HL-60 (cell line): ENCODE results near the gene SERPINE2.
A peak's percentile ranks its signal among the peaks of the same experiment; 100 is the strongest.

Experiments used
- DNase-seq, 2 experiments: peaks; one replicate each; pipeline ENCODE4 v3.0.0-alpha.2; 2010 to 2020; ENCODE audit warnings: low read depth in 1 of 2, low spot score in 1 of 2
- H3K27ac ChIP-seq: fragments of 250-450 bp; sonication (Bioruptor Pico); replicated peaks from 2 replicates; pipeline ENCODE4 v1.5.1; 2020; ENCODE audit warnings: mild to moderate bottlenecking, moderate library complexity
- H3K27me3 ChIP-seq: fragments of 250-450 bp; sonication (Bioruptor Pico); 2 replicates; pipeline ENCODE4 v1.5.1; 2021; ENCODE audit warnings: mild to moderate bottlenecking, moderate library complexity; ENCODE audit not compliant: insufficient read depth, poor library complexity, severe bottlenecking
- H3K4me3 ChIP-seq: replicated peaks from 2 replicates; pipeline ENCODE4 v1.5.1; 2011; ENCODE audit warnings: mild to moderate bottlenecking, control low read depth, low read length; ENCODE audit not compliant: insufficient read depth
- GABPA ChIP-seq: IDR thresholded peaks from 2 replicates; pipeline ENCODE4 v1.6.1; 2012; ENCODE audit warnings: low read depth
- POLR2AphosphoS5 ChIP-seq: IDR thresholded peaks from 2 replicates; pipeline ENCODE4 v1.6.1; 2012; ENCODE audit warnings: low read depth
- REST ChIP-seq: IDR thresholded peaks from 2 replicates; pipeline ENCODE4 v1.6.1; 2012; ENCODE audit warnings: low read depth; ENCODE audit not compliant: insufficient replicate concordance
- SPI1 ChIP-seq: IDR thresholded peaks from 2 replicates; pipeline ENCODE4 v1.6.1; 2012; ENCODE audit warnings: low read depth, mild to moderate bottlenecking, borderline replicate concordance
- TF ChIP-seq, protein P1 (sequence below): IDR thresholded peaks from one replicate; pipeline ENCODE4 v1.5.1; 2011; ENCODE audit warnings: low read length, control low read depth, inconsistent platforms; ENCODE audit not compliant: insufficient read depth

The SERPINE2 gene

DNA sequence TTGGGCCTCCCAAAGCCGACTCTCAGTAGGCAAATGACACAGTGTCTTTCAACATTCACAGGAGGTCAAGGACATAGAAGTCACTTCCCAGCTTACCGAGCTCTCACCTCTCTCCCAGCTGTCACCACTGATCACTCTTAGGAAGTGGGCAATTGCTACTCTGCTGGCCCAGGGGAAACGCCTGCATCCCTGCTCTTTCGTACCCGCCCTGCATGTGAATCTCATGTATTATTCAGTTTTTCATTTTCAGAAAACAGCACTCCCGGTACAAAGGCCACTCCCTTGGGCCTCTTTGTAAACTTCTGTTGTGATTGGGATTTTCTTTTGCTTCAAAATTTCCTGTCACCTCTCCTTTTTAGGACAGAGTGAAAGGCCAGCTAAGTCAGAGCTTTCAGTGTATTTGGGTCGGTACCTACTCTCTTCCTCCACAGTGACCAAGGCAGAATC lies 66.4 kb downstream of the SERPINE2 start:
- Histone ChIP-seq H3K4me3 (no peak overlapping the region), H3K27ac (no peak overlapping the region), H3K27me3 (no peaks in the 10 kb centered on the region)
- no peak for TF ChIP-seq REST
- no peak for TF ChIP-seq SPI1
- TF ChIP-seq, protein P1, sequence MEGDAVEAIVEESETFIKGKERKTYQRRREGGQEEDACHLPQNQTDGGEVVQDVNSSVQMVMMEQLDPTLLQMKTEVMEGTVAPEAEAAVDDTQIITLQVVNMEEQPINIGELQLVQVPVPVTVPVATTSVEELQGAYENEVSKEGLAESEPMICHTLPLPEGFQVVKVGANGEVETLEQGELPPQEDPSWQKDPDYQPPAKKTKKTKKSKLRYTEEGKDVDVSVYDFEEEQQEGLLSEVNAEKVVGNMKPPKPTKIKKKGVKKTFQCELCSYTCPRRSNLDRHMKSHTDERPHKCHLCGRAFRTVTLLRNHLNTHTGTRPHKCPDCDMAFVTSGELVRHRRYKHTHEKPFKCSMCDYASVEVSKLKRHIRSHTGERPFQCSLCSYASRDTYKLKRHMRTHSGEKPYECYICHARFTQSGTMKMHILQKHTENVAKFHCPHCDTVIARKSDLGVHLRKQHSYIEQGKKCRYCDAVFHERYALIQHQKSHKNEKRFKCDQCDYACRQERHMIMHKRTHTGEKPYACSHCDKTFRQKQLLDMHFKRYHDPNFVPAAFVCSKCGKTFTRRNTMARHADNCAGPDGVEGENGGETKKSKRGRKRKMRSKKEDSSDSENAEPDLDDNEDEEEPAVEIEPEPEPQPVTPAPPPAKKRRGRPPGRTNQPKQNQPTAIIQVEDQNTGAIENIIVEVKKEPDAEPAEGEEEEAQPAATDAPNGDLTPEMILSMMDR = no peak
- no peak for TF ChIP-seq POLR2AphosphoS5
- no peak for TF ChIP-seq GABPA
- DNase-seq = no peak

- TF ChIP-seq SPI1 = no peak
- TF ChIP-seq, protein P1 = no peak
- no peak for TF ChIP-seq POLR2AphosphoS5
- TF ChIP-seq REST = no peak
- no peak for TF ChIP-seq GABPA
- H3K4me3 ChIP-seq = no peak overlapping the region
- no peak for DNase-seq
- no peaks in the 10 kb centered on the region for H3K27me3 ChIP-seq
- H3K27ac ChIP-seq = no peak overlapping the region
Measured at GRCh38 chr2:223971731-223972130, 67.4 kb downstream of the SERPINE2 start.

DNA sequence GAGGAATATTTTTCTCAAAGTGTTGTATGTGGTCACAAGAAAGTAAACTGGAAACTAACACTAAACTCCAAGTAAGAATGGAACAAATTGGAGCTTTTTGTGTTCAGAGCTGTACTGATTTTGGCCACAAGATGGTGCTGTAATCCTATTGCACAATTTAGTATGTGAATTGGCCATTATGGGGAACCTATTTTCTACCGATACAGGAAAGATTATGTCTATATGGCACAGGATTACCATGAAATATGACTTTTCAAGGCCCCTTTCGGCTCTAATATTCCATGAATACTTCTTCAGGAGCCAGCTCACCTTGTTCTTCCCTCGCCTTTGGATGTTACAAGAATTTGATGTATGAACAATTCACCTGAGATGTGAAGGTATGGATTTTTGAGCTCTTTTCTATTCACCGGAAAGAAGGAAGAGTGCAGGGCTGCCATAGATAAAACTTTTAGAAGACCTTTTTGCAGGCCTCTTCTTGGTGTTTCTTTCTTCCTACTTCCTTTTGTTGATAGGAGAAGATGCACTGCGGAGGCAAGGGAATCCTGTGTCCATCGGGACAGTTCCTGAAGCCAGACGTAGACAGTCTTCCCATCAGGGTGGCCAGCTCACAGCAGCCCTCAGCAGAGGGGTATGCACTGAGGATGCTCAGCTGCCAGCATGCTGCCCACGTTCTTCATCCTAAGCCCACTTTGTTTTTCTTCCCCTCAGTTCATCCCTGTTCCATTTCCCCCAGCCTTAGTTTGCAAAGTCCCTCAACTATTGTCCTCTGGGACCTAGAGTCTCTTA lies 68.5 kb downstream of the SERPINE2 start:
- no peak overlapping the region for H3K4me3 ChIP-seq
- H3K27me3 ChIP-seq = no peaks in the 10 kb centered on the region
- no peak for TF ChIP-seq REST
- TF ChIP-seq, protein P1 = peak; percentile 78
- H3K27ac ChIP-seq = no peak overlapping the region
- peak in 1 of 2 experiments; percentile 56 for DNase-seq
